Effector memory CD8-positive, alpha-beta T cell (primary cell): ENCODE results near the gene RUNX3.
"Not testable (repeated sequence)": the region's sequence is repeated elsewhere in the genome, so short reads cannot be mapped to it uniquely, and the experiment has no call there.

ENCODE experiments used
- ATAC-seq: fragments of 150-1000 bp; cut with Tn5 transposase; replicated peaks from 2 replicates; pipeline ENCODE4 v1.10.0; 2021; ENCODE audit warnings: mild to moderate bottlenecking, moderate library complexity
- DNase-seq, 3 experiments: peaks; one replicate each; pipeline ENCODE4 v3.0.0; 2021
- H3K27ac Mint-ChIP-seq, 2 donors: one replicate each; pipeline ENCODE4 v1.8.0; 2022; ENCODE audit warnings: mild to moderate bottlenecking in 2 of 2, mixed read lengths in 2 of 2, moderate library complexity in 2 of 2
- H3K27me3 Mint-ChIP-seq, 2 donors: one replicate each; pipeline ENCODE4 v1.8.0; 2022; ENCODE audit warnings: mixed read lengths in 2 of 2
- H3K36me3 Mint-ChIP-seq: one replicate; pipeline ENCODE4 v1.8.0; 2022; ENCODE audit warnings: mild to moderate bottlenecking, moderate library complexity, mixed read lengths; ENCODE audit not compliant: insufficient read depth
- H3K4me1 Mint-ChIP-seq, 2 donors: one replicate each; pipeline ENCODE4 v1.8.0; 2022; ENCODE audit warnings: low read depth in 2 of 2, mixed read lengths in 2 of 2
- H3K4me3 Mint-ChIP-seq, 2 donors: one replicate each; pipeline ENCODE4 v1.8.0; 2022; ENCODE audit warnings: mild to moderate bottlenecking in 2 of 2, mixed read lengths in 2 of 2, moderate library complexity in 2 of 2
- H3K9me3 Mint-ChIP-seq, 2 donors: one replicate each; pipeline ENCODE4 v1.8.0; 2022; ENCODE audit warnings: mixed read lengths in 2 of 2

Gene RUNX3

GRCh38 chr1:24899581-24900485, 30.2 kb downstream of the RUNX3 start:
- peak in 1 of 3 experiments; percentile 16 for DNase-seq
- Mint-ChIP-seq H3K27ac (peak overlapping the region; percentile 92 to 100), H3K4me3 (peak overlapping the region; percentile 61 to 65)

GRCh38 chr1:24898909-24899439, 31.1 kb downstream of the RUNX3 start:
- peaks cover 51 to 61% of the 10 kb centered on the region in 2 donors for H3K4me1 Mint-ChIP-seq
- H3K27me3 Mint-ChIP-seq = no peaks in the 10 kb centered on the region
- H3K9me3 Mint-ChIP-seq = no peaks in the 10 kb centered on the region
- H3K27ac Mint-ChIP-seq = peak overlapping the region; percentile 92 to 100
- H3K36me3 Mint-ChIP-seq = peaks cover 90% of the 10 kb centered on the region
- ATAC-seq (no peak), DNase-seq (no peak)
- H3K4me3 Mint-ChIP-seq = peak overlapping the region; percentile 61 to 65

More at GRCh38 chr1:24899581-24900485, 30.2 kb downstream of the RUNX3 start:
- peak; percentile 54 for ATAC-seq
- Mint-ChIP-seq H3K27me3 (no peaks in the 10 kb centered on the region), H3K9me3 (no peaks in the 10 kb centered on the region), H3K36me3 (peaks cover 91% of the 10 kb centered on the region), H3K4me1 (peaks cover 56 to 65% of the 10 kb centered on the region in 2 donors)

GRCh38 chr1:24898152-24898908, 31.7 kb downstream of the RUNX3 start:
- Mint-ChIP-seq H3K4me3 (peak overlapping the region; percentile 6 to 65), H3K27me3 (no peaks in the 10 kb centered on the region), H3K36me3 (peaks cover 88% of the 10 kb centered on the region), H3K9me3 (no peaks in the 10 kb centered on the region), H3K4me1 (peaks cover 49 to 54% of the 10 kb centered on the region in 2 donors), H3K27ac (peak overlapping the region; percentile 92 to 100)
- DNase-seq (peak; percentile 42 to 57 (median 53)), ATAC-seq (peak; percentile 44)

- peaks cover 0 to 5% of the 10 kb centered on the region in 2 donors for H3K9me3 Mint-ChIP-seq
- peak overlapping the region in 1 of 2 donors; percentile 65 for H3K4me3 Mint-ChIP-seq
- ATAC-seq = no peak
Measured at GRCh38 chr1:24897263-24898151, 32.6 kb downstream of the RUNX3 start.

GRCh38 chr1:24896596-24897262, 33.3 kb downstream of the RUNX3 start:
- peak overlapping the region in 1 of 2 donors; percentile 100 for H3K27ac Mint-ChIP-seq
- peak; percentile 6 for ATAC-seq
- peaks cover 43 to 45% of the 10 kb centered on the region in 2 donors for H3K4me1 Mint-ChIP-seq
- H3K36me3 Mint-ChIP-seq = peaks cover 79% of the 10 kb centered on the region
- H3K9me3 Mint-ChIP-seq = peaks cover 0 to 9% of the 10 kb centered on the region in 2 donors
- no peak for DNase-seq
- peak overlapping the region in 1 of 2 donors; percentile 65 for H3K4me3 Mint-ChIP-seq
- H3K27me3 Mint-ChIP-seq = no peaks in the 10 kb centered on the region

More at GRCh38 chr1:24897263-24898151, 32.6 kb downstream of the RUNX3 start:
- H3K4me1 Mint-ChIP-seq = peaks cover 48 to 52% of the 10 kb centered on the region in 2 donors
- no peaks in the 10 kb centered on the region for H3K27me3 Mint-ChIP-seq
- H3K27ac Mint-ChIP-seq = peak overlapping the region; percentile 92 to 100
- H3K36me3 Mint-ChIP-seq = peaks cover 86% of the 10 kb centered on the region
- no peak for DNase-seq

- peaks cover 38 to 41% of the 10 kb centered on the region in 2 donors for H3K4me1 Mint-ChIP-seq
Measured at GRCh38 chr1:24896176-24896575, 33.9 kb downstream of the RUNX3 start.

GRCh38 chr1:24895511-24895910, 34.6 kb downstream of the RUNX3 start:
- DNase-seq = no peak
- Mint-ChIP-seq H3K4me3 (no peak overlapping the region), H3K4me1 (peaks cover 36 to 39% of the 10 kb centered on the region in 2 donors), H3K36me3 (peaks cover 66% of the 10 kb centered on the region), H3K27ac (peak overlapping the region in 1 of 2 donors; percentile 100), H3K27me3 (no peaks in the 10 kb centered on the region), H3K9me3 (peaks cover 0 to 9% of the 10 kb centered on the region in 2 donors)
- no peak for ATAC-seq

More at GRCh38 chr1:24896176-24896575, 33.9 kb downstream of the RUNX3 start:
- ATAC-seq (peak; percentile 33), DNase-seq (no peak)
- peaks cover 73% of the 10 kb centered on the region for H3K36me3 Mint-ChIP-seq
- H3K4me3 Mint-ChIP-seq = peak overlapping the region in 1 of 2 donors; percentile 8
- H3K9me3 Mint-ChIP-seq = peaks cover 0 to 9% of the 10 kb centered on the region in 2 donors
- no peaks in the 10 kb centered on the region for H3K27me3 Mint-ChIP-seq
- peak overlapping the region; percentile 42 to 100 for H3K27ac Mint-ChIP-seq

GRCh38 chr1:24894002-24894401, 36.1 kb downstream of the RUNX3 start:
- no peak for ATAC-seq
- DNase-seq = no peak
- Mint-ChIP-seq H3K36me3 (peaks cover 51% of the 10 kb centered on the region), H3K4me3 (no peak overlapping the region), H3K9me3 (peaks cover 0 to 9% of the 10 kb centered on the region in 2 donors), H3K27ac (no peak overlapping the region), H3K27me3 (no peaks in the 10 kb centered on the region), H3K4me1 (peaks cover 23 to 28% of the 10 kb centered on the region in 2 donors)

GRCh38 chr1:24893431-24893830, 36.6 kb downstream of the RUNX3 start:
- DNase-seq (no peak), ATAC-seq (no peak)
- Mint-ChIP-seq H3K4me3 (no peak overlapping the region), H3K27me3 (no peaks in the 10 kb centered on the region), H3K27ac (no peak overlapping the region), H3K36me3 (peaks cover 46% of the 10 kb centered on the region), H3K9me3 (peaks cover 0 to 9% of the 10 kb centered on the region in 2 donors), H3K4me1 (peaks cover 20 to 25% of the 10 kb centered on the region in 2 donors)

GRCh38 chr1:24892188-24893153, 37.6 kb downstream of the RUNX3 start:
- DNase-seq (no peak), ATAC-seq (no peak)
- Mint-ChIP-seq H3K27me3 (no peaks in the 10 kb centered on the region), H3K27ac (no peak overlapping the region), H3K4me1 (peaks cover 10 to 18% of the 10 kb centered on the region in 2 donors), H3K4me3 (no peak overlapping the region), H3K9me3 (peaks cover 0 to 9% of the 10 kb centered on the region in 2 donors), H3K36me3 (peaks cover 44% of the 10 kb centered on the region)

GRCh38 chr1:24891367-24891766, 38.7 kb downstream of the RUNX3 start:
- H3K36me3 Mint-ChIP-seq = peaks cover 36% of the 10 kb centered on the region
- not testable (repeated sequence) for H3K9me3 Mint-ChIP-seq, H3K4me3 Mint-ChIP-seq, H3K27me3 Mint-ChIP-seq, H3K27ac Mint-ChIP-seq, DNase-seq, ATAC-seq
- H3K4me1 Mint-ChIP-seq = peaks cover 8 to 21% of the 10 kb centered on the region in 2 donors
